Left ventricle myocardium inferior (tissue), 1 donor: ENCODE results near the gene NEURL1. TPM values are rescaled to one million over a fixed set of nuclear protein-coding genes. Genes with fewer than 3 reads are reported as not detected.

Source experiments
- DNase-seq: peaks from one replicate; pipeline ENCODE4 v3.0.0-alpha.2; 2020
- H3K27ac ChIP-seq: fragments of 200-600 bp; replicated peaks from 2 replicates; pipeline ENCODE4 v1.8.0; 2021
- H3K27me3 ChIP-seq: fragments of 200-600 bp; 2 replicates; pipeline ENCODE4 v1.8.0; 2021; ENCODE audit warnings: low read depth
- H3K36me3 ChIP-seq: fragments of 200-600 bp; 2 replicates; pipeline ENCODE4 v1.8.0; 2021
- H3K4me1 ChIP-seq: fragments of 200-600 bp; 2 replicates; pipeline ENCODE4 v1.8.0; 2021
- H3K4me3 ChIP-seq: fragments of 200-600 bp; 2 replicates; pipeline ENCODE4 v1.8.0; 2021; ENCODE audit warnings: mild to moderate bottlenecking, moderate library complexity
- H3K9me3 ChIP-seq: fragments of 200-600 bp; replicated peaks from 2 replicates; pipeline ENCODE4 v1.8.0; 2021
- CTCF ChIP-seq: fragments of 200-600 bp; IDR thresholded peaks from 2 replicates; pipeline ENCODE4 v1.8.0; 2021; ENCODE audit warnings: antibody characterized with exemption, mild to moderate bottlenecking, borderline replicate concordance
- intact Hi-C: fragments of 100-400 bp; cut with micrococcal nuclease; formaldehyde crosslinking; loops from one replicate; pipeline ENCODE4 v1.11.0; 2022
- total RNA-seq: library from RNA; stranded (reverse); fragmentation: NEBNext Ultra II Directional; extraction: Animal tissue kit (Norgen Biotek cat#: 25700); gene quantifications from one replicate; pipeline ENCODE4 v1.2.1, GENCODE V29; 2021
- donor health status: DM: no; HTN: yes; CAD: no; lungs with severe emphysema.

The NEURL1 gene
- total RNA-seq, 1 donor from 2014 or later: 0.14 TPM

DNA sequence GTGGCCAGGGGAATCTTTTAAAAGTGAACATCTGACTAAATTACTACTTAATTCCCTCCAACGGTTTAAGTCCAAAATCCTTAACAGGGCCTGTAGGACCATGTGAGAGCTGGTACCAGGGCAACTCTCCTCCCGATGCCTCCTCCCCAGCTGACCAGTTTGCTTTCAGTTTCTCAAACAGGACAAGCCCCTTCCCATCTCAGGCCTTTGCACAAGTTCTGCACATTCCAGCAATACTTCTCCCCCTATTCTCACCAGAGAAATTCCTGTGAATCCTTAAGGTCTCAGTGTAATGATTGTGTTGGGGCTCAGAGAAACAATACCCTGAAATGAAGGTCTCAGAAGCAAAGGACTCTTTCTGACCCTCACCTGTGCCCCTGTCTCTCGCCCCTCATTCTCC lies 26.8 kb upstream of the NEURL1 start:
- TF ChIP-seq CTCF: no peak
- no peaks in the 10 kb centered on the region for H3K9me3 ChIP-seq
- intact Hi-C loops: no loop called here
- H3K27me3 ChIP-seq: no peaks in the 10 kb centered on the region
- H3K4me1 ChIP-seq: no peaks in the 10 kb centered on the region
- no peak overlapping the region for H3K4me3 ChIP-seq
- H3K27ac ChIP-seq: no peak overlapping the region
- no peak for DNase-seq
- no peaks in the 10 kb centered on the region for H3K36me3 ChIP-seq

DNA sequence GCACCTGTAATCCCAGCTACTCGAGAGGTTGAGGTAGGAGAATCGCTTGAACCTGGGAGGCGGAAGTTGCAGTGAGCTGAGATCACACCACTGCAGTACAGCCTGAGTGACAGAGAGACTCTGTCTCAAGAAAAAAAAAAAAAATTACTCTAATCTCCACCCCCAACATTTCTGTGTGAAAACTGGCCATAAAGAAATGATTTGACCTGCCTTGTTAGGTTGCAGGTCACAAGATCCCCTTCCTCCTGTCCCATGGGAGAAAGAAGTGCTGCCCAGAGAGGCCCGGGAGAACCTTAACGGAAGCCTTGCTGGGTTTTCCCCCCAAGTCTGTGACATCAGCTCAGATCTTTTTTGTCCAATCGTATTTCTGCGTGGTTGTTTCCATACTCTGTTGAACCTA lies 26.1 kb upstream of the NEURL1 start:
- intact Hi-C loops: no loop called here
- Histone ChIP-seq H3K27me3 (peaks cover 6% of the 10 kb centered on the region), H3K36me3 (no peaks in the 10 kb centered on the region), H3K4me3 (no peak overlapping the region), H3K4me1 (no peaks in the 10 kb centered on the region), H3K27ac (no peak overlapping the region), H3K9me3 (no peaks in the 10 kb centered on the region)
- no peak for TF ChIP-seq CTCF
- DNase-seq: no peak

DNA sequence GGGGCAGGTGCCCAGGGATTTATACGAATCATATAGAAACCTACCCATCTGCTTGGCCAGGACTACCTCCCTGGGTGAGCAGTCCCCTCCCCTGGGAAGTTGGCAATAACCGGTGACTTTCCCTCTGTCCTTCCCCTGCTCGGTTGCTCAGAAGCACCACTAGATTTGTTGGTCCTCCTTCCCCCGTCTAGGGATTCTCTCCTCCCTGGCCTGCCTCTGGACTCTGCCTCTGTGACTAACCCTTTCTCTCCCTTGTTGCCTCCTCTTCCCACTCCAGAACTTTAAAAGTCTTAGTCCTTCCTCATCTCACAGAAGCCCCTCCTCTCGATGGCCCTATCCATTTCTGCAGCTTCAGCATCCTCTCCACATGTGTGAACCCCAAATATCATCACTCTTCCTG lies 24.3 kb upstream of the NEURL1 start:
- Histone ChIP-seq H3K4me3 (no peak overlapping the region), H3K9me3 (no peaks in the 10 kb centered on the region), H3K27ac (no peak overlapping the region), H3K4me1 (no peaks in the 10 kb centered on the region), H3K27me3 (peaks cover 6% of the 10 kb centered on the region), H3K36me3 (no peaks in the 10 kb centered on the region)
- no peak for DNase-seq
- intact Hi-C loops: no loop called here
- no peak for TF ChIP-seq CTCF

- Histone ChIP-seq H3K4me1 (no peaks in the 10 kb centered on the region), H3K36me3 (no peaks in the 10 kb centered on the region), H3K27ac (no peak overlapping the region), H3K27me3 (peaks cover 7% of the 10 kb centered on the region), H3K4me3 (no peak overlapping the region), H3K9me3 (no peaks in the 10 kb centered on the region)
- no peak for DNase-seq
- no peak for TF ChIP-seq CTCF
- intact Hi-C loops: no loop called here
Measured at GRCh38 chr10:103470761-103471653, 22.5 kb upstream of the NEURL1 start.

- no peak overlapping the region for H3K27ac ChIP-seq
- DNase-seq: no peak
Measured at GRCh38 chr10:103472005-103472404, 21.5 kb upstream of the NEURL1 start.

More at GRCh38 chr10:103472005-103472404, 21.5 kb upstream of the NEURL1 start:
- TF ChIP-seq CTCF: no peak
- H3K36me3 ChIP-seq: no peaks in the 10 kb centered on the region
- H3K27me3 ChIP-seq: peaks cover 15% of the 10 kb centered on the region
- no peak overlapping the region for H3K4me3 ChIP-seq
- no peaks in the 10 kb centered on the region for H3K9me3 ChIP-seq
- no peaks in the 10 kb centered on the region for H3K4me1 ChIP-seq
- intact Hi-C loops: no loop called here
